ENCODE measurements around the gene SHOX.

Gene SHOX

DNA sequence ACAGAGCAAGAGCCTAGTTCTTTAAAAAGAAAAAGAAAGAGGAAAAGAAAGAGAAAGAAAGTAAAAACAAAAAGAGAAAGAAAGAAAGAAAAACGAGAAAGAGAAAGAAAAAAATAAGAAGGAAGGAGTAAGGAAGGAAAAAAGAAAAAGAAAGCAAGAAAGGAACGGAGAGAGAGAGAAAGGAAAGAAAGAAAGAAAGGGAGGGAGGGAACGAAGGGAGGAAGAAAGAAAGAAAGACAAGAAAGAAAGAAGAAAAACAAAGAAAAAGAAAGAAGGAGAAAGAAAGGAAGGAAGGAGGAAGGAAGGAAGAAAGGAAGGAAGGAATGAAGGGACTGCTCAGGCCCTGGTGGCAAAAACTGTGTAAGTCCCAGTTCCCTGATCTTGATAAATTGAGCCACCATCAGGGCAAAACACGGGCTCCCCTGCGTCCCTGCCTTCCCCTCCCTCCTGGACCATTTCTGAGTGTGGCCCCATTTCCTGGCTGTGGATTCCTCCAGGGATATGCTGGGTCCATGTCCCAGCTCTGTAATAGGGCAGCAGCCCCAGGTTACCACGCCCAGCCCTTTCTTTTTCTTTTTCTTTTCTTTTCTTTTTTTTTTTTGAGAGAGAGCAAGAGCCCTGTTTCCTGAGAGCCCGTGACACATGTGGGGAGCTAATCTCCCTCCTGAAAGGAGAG is 44.8 kb downstream of the SHOX start:
- no peak for DNase-seq

DNA sequence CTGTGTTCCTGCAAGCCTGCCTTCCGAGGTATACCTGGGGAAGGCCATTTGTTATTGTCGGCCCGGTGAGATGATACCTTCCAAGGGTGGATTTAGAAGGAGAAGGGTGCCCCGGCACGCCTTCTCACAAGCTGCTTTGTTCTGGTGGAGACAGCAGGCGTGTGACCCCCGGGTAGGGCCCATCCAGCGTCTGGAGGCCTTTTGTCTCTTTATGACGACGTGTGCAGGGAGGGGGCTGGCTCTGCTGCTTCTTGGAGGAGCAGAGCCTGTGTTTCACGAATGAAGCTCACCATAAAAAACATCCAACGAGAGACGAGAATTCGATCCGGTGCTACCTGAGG is 45.3 kb downstream of the SHOX start:
- no peak for DNase-seq

DNA sequence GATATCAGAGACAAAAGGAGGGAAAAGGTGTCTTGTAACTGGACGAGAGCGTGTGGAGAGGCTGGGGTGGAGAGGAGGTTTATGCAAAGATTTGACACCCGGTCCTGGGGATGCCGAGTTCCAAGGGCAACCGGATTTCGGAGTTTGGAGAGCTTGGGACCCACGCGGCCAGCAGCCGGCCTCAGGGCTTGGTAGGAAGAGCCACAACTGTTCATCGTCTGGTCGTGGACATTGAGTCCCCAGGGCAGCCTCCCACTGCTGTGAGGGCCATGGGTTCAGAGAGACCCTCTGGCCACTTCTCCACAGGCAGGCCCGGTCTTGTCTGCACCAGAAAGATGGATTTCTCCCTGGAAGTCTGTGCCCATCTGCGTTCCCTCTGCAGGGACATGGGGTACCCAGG is 46.8 kb downstream of the SHOX start:
- no peak for DNase-seq

DNA sequence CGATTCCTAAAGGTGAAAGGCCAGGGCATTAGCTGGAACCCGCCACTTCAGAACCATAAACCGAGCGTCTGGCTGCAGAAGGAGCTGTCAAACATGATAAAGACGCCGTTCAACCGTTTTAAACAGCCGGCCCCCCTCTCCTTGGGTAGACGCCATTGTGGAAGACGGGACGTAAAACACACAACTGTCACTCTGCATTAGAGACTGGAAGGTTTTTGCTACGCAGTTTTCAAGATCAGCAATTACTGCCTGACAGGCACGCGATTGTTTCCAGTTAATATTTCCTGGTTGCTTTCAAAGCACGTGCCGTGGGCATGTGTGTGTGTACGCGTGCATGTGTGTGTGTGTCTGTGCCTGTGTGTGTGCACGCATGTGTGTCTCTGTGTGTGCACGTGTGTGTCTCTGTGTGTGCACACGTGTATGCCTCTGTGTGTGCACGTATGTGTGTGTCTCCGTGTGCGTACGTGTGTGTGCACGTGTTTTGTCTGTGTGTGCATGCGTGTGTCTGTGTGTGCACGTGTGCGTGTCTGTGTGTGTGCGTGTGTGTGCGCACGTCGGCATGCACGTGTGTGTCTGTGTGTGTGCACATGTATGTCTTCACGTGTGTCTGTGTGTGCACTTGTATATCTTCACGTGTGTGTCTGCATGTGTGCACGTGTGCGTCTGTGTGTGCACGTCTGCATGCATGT is 48.8 kb downstream of the SHOX start:
- DNase-seq, result no peak

DNA sequence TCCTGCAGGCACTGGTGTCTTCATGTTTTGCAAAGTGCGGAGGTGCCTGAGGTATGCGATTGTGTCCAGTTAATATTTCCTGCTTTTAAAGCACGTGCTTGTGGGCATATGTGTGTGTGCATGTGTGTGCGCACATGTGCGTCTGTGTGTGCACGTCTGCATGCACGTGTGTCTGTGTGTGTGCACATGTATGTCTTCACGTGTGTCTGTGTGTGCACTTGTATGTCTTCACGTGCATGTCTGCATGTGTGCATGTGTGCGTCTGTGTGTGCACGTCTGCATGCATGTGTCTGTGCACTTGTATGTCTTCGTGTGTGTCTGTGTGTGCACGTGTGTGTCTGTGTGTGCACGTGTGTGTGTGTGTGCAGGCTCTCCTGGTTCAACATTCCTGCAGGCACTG is 49.5 kb downstream of the SHOX start:
- no peak for DNase-seq

- no peak for DNase-seq
These were observed 51.4 kb downstream of the SHOX start for GRCh38 chrX:681989-682388.

GRCh38 chrX:682892-683291 is 52.3 kb downstream of the SHOX start:
- no peak for DNase-seq

DNA sequence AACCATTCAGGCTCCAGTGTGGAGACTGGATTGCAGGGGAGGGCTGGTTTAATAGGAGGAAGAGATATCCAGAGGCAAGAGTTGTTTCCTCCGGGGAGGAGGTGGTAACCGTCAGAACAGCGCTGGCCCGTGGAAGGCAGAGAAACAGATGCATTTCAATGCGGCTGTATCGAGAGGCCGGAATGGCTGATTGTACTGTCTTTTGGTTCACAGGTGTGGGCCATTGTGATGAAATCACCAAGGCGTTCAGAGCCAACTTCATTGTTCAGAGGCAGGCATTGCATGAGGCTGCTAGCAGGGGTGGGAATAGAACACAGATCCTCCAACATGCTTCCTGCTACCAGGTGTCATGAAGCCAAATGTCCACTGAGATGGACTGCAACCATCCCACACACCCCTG is 53.0 kb downstream of the SHOX start:
- no peak for DNase-seq

DNA sequence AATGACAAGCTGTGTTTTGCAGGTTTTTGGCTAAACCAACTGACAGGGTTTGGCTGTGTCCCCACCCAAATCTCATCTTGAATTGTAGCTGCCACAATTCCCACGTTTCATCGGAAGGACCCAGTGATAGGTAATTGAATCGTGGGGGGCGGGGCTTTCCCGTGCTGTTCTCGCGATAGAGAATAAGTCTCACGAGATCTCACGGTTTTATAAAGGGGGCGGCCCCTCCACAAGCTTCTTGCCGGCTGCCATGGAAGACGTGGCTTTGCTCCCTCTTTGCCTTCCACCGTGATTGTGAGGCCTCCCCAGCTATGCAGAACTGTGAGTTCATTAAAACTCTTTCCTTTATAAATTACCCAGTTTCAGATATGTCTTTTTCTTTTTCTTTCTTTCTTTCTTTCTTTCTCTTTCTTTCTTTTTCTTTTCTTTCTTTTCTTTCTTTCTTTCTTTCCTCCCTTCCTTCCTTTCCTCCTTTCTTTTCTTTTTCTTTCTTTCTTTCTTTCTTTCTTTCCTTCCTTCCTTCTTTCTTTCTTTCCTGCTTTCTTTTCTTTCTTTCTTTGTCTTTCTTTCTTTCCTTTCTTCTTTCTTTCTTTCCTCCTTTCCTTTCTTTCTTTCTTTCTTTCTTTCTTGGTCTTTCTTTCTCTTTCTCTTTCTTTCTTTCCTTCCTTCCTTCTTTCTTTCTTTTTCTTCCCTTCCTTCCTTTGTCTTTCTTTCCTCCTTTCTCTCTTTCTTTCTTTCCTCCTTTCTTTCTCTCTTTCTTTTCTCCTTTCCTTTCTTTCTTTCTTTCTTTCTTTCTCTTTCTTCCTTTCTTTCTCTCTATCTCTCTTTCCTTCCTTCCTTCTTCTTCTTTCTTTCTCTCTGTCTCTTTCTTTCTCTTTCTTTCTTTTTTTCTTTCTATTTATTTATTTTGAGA is 54.8 kb downstream of the SHOX start:
- no peak for DNase-seq

DNA sequence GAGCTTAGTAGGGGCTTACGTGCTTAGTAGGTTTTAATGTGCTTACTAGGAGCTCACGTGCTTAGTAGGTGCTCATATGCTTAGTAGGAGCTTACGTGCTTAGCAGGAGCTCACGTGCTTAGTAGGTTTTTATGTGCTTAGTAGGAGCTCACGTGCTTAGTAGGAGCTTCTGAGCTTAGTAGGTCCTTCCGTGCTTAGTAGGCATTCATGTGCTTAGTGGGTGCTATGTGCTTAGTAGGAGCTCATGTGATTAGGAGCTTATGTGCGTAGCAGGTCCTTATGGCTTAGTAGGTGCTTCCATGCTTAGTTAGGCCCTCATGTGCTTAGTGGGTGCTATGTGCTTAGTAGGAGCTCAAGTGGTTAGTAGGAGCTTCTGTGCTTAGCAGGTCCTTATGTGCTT is 59.4 kb downstream of the SHOX start:
- DNase-seq, result no peak

DNA sequence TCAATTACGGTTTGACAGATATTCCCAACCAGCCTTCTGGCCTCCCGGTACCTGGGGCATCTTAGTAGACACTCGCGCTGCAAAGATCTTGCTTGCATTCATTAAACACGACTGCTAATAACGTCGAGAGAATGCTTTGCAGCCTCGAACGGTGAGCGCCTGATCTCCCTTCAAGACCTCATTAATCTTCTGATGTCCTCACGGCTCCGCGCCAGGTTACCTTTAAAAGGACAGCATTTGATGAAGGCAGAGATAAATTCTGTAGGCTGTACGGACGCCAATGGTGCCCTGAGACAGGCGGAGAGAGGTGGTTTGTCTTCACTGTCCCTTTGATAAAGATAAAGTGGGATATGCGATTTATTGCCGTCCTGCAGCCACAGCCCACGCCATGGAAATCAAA is 64.2 kb downstream of the SHOX start:
- DNase-seq, result no peak

DNA sequence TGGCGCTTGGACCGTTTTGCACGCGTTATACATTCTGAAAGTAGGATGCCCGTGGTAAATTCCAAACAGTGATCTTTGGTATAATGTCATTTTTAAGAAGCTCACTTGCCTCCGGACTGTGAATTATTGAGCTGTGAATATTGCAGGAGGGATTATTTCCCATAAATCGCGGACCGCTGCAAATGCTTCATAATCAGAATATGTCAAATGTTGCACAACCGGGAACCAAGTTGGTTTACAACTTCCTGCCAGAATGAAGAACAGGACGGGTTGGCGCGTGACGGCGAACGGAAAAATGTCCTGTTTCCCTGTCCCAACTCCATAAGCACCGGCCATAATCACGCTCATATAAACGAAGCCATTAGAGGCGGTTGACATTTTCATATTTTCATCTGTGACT is 67.6 kb downstream of the SHOX start:
- DNase-seq, result no peak

DNA sequence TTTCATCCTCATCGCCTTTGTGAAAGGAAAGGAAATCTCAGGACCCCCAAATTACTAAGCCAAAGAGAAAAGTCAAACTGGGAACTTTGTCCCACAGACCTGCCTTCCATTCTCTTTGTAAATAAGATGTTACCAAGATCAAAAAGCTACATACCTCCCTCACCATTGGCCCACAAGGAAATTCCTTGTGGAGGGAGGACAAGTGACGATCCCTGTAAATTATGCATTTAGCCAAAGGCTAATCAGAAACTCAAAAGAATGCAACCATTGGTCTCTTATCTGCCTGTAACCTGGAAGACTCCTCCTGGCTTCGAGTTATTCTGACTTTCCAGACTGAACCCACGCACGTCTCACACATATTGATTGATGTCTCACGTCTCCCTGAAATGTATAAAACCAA is 70.3 kb downstream of the SHOX start:
- no peak for DNase-seq

DNA sequence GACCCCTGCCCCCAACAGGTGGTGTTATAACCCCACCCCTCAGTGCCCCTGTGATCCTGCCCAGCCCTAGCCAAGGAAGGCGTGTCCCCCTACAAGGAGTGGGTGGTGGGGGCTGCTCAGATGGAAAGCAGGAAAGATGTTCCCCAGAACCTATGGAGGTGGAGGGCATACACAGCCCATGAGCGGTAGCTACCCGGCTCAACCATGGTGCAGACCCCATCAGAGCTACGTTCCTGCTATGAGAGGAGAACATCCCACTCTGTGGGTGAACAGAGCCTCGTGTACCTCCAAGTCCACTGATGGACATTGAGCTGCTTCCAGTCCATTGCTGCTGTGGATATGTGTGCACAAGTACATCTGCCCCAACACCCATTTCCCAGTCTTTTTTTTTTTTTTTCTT is 71.1 kb downstream of the SHOX start:
- DNase-seq, result no peak

- no peak for DNase-seq
These were observed 72.9 kb downstream of the SHOX start for GRCh38 chrX:703466-703865.

DNA sequence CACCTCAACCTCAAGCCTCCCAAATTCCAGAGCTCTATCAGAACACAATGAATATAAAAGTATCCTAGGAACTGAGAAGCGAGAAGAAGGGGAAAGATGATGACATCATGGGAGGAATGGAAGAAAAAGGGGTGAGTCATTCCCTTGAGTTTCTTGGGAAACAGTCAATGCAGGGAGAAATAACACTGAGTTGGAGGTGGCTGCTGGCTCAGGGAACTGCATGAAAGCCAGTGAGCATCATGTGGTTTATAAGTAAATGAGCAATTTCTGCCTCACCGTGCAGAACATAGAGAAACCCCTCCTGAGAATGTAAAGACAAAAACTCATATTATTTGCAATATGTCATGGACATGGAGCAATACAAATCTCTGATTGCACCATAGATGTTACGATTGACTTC is 73.3 kb downstream of the SHOX start:
- no peak for DNase-seq
